Transverse colon (tissue), 3 donors: ENCODE measurements around the gene NSMF.

ENCODE experiments used
- CTCF ChIP-seq, 5 experiments: fragments of 200-600 bp in 3 of 5; fragments of 450-650 bp in 2 of 5; sonication (generic) in 3 of 5; IDR thresholded peaks; 1 replicate in 2 of 5; 2 replicates in 3 of 5; pipeline ENCODE4 v1.5.1; 2016 to 2017; ENCODE audit warnings: antibody characterized with exemption in 5 of 5, inconsistent platforms in 3 of 5, mild to moderate bottlenecking in 2 of 5, moderate library complexity in 1 of 5
- POLR2A ChIP-seq: fragments of 450-650 bp; IDR thresholded peaks from one replicate; pipeline ENCODE4 v1.6.1; 2016; ENCODE audit warnings: antibody characterized with exemption, mild to moderate bottlenecking, moderate library complexity

DNA sequence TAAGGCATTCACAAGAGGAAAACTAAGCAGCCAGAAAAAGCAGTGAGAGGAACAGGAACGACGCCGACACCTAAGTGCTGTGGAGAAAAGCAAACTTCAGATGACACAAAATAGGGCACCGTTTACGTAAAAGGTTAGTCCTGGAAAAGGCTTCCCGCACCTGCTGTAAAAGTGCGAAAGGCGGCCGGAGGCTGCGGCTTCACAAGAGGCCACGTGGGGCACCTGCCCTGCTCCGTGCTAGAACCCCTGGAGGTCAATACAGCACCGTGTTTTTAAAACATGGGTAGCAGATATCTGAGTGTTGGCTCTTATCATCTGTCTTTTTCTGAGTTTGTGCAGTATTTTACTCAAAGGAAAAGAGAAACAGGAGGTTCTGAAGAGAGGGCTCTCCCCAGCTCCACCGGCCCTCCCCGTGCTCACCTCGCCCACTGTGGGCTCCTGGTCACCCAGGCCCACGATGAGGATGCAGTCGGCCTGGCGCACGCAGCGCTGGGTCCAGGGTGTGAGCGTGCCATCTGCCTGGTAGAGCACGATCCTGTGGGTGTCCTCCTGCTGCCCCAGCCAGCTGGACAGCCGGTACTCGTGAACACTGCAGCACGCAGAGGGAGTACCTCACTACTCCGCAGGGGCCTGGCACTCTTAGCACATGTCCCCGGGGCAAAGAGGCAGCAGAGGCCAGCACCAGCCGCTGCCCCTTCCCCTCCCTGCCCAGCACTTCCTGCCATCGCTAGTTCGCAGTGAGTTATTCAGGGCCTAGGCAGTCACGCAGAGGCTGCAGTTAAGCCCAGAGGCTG lies 21.0 kb upstream of the NSMF start:
- TF ChIP-seq CTCF (IDR thresholded peaks at IDR 0.05) (no peak), POLR2A (no peak)
